ENCODE results near the gene GRP. TPM values are rescaled to one million over a fixed set of nuclear protein-coding genes. Genes with fewer than 3 reads are reported as not detected.

Gene GRP
- total and polyA plus RNA-seq, 2 donors (not counting 3 experiments of a cell fraction or from before 2014, with no cell fraction given): not detected

GRCh38 chr18:59266886-59267502, 47.0 kb downstream of the GRP start:
- no peak for DNase-seq (ENCODE audit: low read depth, low spot score)
- no peaks in the 10 kb centered on the region for H3K36me3 ChIP-seq (ENCODE audit: control insufficient read depth in 2 of 2, extremely low read depth in 1 of 2, insufficient read depth in 2 of 2, low read length in 2 of 2)
- BruUV-seq (replicated peaks): no TSS peak
- intact Hi-C loops (cut with micrococcal nuclease): no loop called here
- no peaks in the 10 kb centered on the region for H4K20me1 ChIP-seq (replicated peaks; ENCODE audit: control insufficient read depth, extremely low read depth, insufficient read depth, low read length)
- dilution Hi-C loops (cut with MboI; ENCODE audit: extremely low pct_ligation_motif_present, low sequenced_read_pairs): no loop called here
- no peak overlapping the region for H3K27ac ChIP-seq (ENCODE audit: insufficient read depth, low read depth, low read length)
- no peak overlapping the region for H3K4me2 ChIP-seq (ENCODE audit: insufficient read depth, low read length)
- TF ChIP-seq POLR2AphosphoS5 (IDR thresholded peaks at IDR 0.05; ENCODE audit: insufficient read depth, low read depth, low read length) (no peak), MYC (IDR thresholded peaks at IDR 0.05; ENCODE audit: low read depth, low read length) (no peak), JUN (IDR thresholded peaks at IDR 0.05; ENCODE audit: borderline replicate concordance, insufficient read depth, insufficient read length, low read depth) (no peak), EZH2 (IDR thresholded peaks at IDR 0.05; ENCODE audit: borderline replicate concordance, low read depth, low read length, severe bottlenecking) (no peak), GATA2 (IDR thresholded peaks at IDR 0.05; ENCODE audit: insufficient read depth, insufficient read length, low read depth, low read length) (no peak), FOS (IDR thresholded peaks at IDR 0.05; ENCODE audit: borderline replicate concordance, insufficient read depth, low read length) (no peak), POLR2A (IDR thresholded peaks at IDR 0.05; ENCODE audit: low read depth, low read length) (no peak)
- TF ChIP-seq, protein P1, sequence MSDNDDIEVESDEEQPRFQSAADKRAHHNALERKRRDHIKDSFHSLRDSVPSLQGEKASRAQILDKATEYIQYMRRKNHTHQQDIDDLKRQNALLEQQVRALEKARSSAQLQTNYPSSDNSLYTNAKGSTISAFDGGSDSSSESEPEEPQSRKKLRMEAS (IDR thresholded peaks at IDR 0.05; ENCODE audit: insufficient read depth, insufficient read length): no peak
- TF ChIP-seq, protein P2, sequence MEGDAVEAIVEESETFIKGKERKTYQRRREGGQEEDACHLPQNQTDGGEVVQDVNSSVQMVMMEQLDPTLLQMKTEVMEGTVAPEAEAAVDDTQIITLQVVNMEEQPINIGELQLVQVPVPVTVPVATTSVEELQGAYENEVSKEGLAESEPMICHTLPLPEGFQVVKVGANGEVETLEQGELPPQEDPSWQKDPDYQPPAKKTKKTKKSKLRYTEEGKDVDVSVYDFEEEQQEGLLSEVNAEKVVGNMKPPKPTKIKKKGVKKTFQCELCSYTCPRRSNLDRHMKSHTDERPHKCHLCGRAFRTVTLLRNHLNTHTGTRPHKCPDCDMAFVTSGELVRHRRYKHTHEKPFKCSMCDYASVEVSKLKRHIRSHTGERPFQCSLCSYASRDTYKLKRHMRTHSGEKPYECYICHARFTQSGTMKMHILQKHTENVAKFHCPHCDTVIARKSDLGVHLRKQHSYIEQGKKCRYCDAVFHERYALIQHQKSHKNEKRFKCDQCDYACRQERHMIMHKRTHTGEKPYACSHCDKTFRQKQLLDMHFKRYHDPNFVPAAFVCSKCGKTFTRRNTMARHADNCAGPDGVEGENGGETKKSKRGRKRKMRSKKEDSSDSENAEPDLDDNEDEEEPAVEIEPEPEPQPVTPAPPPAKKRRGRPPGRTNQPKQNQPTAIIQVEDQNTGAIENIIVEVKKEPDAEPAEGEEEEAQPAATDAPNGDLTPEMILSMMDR (IDR thresholded peaks at IDR 0.05; ENCODE audit: extremely low read depth in 1 of 2, insufficient read depth in 1 of 2, low read depth in 1 of 2, low read length in 2 of 2): no peak
- H3K9me3 ChIP-seq (replicated peaks; ENCODE audit: control insufficient read depth, insufficient read depth, low read length): no peaks in the 10 kb centered on the region
- no peak overlapping the region for H3K9ac ChIP-seq (replicated peaks; ENCODE audit: extremely low read depth, insufficient read depth, low read length)
- no peaks in the 10 kb centered on the region for H3K79me2 ChIP-seq (ENCODE audit: control insufficient read depth, insufficient read depth, low read length)
- no peak overlapping the region for H3K4me3 ChIP-seq (replicated peaks in 1 of 3; ENCODE audit: insufficient read depth in 1 of 3, low read depth in 1 of 3, low read length in 3 of 3)
- POLR2A ChIA-PET: no interaction called here
- CTCF ChIA-PET: interaction anchor here (1.3 to 3.5 kb wide), 4 partner anchors 8 to 136 kb away, joined by 4 to 22 read pairs (median 8); no protein-coding TSS in a partner anchor
- no peak for FAIRE-seq
- peaks cover 84 to 89% of the 10 kb centered on the region in 2 experiments for H3K27me3 ChIP-seq (ENCODE audit: control insufficient read depth in 2 of 2, insufficient read depth in 2 of 2, low read length in 2 of 2)
- no peaks in the 10 kb centered on the region for H3K4me1 ChIP-seq (ENCODE audit: control insufficient read depth, extremely low read depth, insufficient read depth, low read length)
- H2AFZ ChIP-seq (ENCODE audit: low read depth, low read length): no peak overlapping the region
- no peaks in the 10 kb centered on the region for H3K9me1 ChIP-seq (replicated peaks; ENCODE audit: control insufficient read depth, extremely low read depth, insufficient read depth, low read length)
